ENCODE results near the gene GINS2.

- TF ChIP-seq, protein P1, sequence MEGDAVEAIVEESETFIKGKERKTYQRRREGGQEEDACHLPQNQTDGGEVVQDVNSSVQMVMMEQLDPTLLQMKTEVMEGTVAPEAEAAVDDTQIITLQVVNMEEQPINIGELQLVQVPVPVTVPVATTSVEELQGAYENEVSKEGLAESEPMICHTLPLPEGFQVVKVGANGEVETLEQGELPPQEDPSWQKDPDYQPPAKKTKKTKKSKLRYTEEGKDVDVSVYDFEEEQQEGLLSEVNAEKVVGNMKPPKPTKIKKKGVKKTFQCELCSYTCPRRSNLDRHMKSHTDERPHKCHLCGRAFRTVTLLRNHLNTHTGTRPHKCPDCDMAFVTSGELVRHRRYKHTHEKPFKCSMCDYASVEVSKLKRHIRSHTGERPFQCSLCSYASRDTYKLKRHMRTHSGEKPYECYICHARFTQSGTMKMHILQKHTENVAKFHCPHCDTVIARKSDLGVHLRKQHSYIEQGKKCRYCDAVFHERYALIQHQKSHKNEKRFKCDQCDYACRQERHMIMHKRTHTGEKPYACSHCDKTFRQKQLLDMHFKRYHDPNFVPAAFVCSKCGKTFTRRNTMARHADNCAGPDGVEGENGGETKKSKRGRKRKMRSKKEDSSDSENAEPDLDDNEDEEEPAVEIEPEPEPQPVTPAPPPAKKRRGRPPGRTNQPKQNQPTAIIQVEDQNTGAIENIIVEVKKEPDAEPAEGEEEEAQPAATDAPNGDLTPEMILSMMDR (conservative IDR thresholded peaks at IDR 0.05; ENCODE audit: low read length) = no peak
- no peak for TF ChIP-seq EZH2phosphoT487 (IDR thresholded peaks at IDR 0.05; ENCODE audit: borderline replicate concordance)
These were observed 58.9 kb downstream of the GINS2 start for GRCh38 chr16:85629853-85630252.
